Measurements from ENCODE around the gene XRCC6. TPM values are rescaled to one million over a fixed set of nuclear protein-coding genes. Genes with fewer than 3 reads are reported as not detected.
"Not testable (repeated sequence)": the region's sequence is repeated elsewhere in the genome, so short reads cannot be mapped to it uniquely, and the experiment has no call there.

Gene XRCC6
- polyA plus RNA-seq, 3 donors from 2014 or later, result 351 to 473 (median 385) TPM

GRCh38 chr22:41613456-41613855 is 7.6 kb upstream of the XRCC6 start:
- Mint-ChIP-seq H3K4me3 (no peak overlapping the region), H3K27ac (no peak overlapping the region)

GRCh38 chr22:41619979-41620588 is 1.0 kb upstream of the XRCC6 start:
- DNase-seq, result peak; percentile 20 to 31 (median 27)
- peak overlapping the region; percentile 93 to 99 (median 97) for H3K4me3 Mint-ChIP-seq
- peak overlapping the region; percentile 97 to 100 (median 99) for H3K27ac Mint-ChIP-seq
- H3K27me3 Mint-ChIP-seq (ENCODE audit: low read depth in 3 of 3), result peaks cover 6 to 10% (median 10%) of the 10 kb centered on the region in 3 donors
- peaks cover 0 to 4% (median 0%) of the 10 kb centered on the region in 3 donors for H3K36me3 Mint-ChIP-seq
- no peaks in the 10 kb centered on the region for H3K9me3 Mint-ChIP-seq
- H3K4me1 Mint-ChIP-seq, result peaks cover 31 to 37% of the 10 kb centered on the region in 2 donors

More at GRCh38 chr22:41613456-41613855, 7.6 kb upstream of the XRCC6 start:
- H3K9me3 Mint-ChIP-seq, result peaks cover 0 to 2% (median 0%) of the 10 kb centered on the region in 6 donors
- H3K4me1 Mint-ChIP-seq, result peaks cover 0 to 3% of the 10 kb centered on the region in 2 donors
- DNase-seq, result no peak
- peaks cover 10 to 14% (median 11%) of the 10 kb centered on the region in 3 donors for H3K36me3 Mint-ChIP-seq
- H3K27me3 Mint-ChIP-seq (ENCODE audit: low read depth in 3 of 3), result peaks cover 0 to 1% (median 0%) of the 10 kb centered on the region in 3 donors

GRCh38 chr22:41620589-41621098 is 451 bp upstream of the XRCC6 start, which contains the start of gene DESI1:
Gene DESI1 (minus strand): TSS chr22:41621043. CDS start chr22:41620839, 204 bp downstream.
- DNase-seq, result no peak
- H3K4me3 Mint-ChIP-seq, result peak within 1 kb of the TSS; percentile 93 to 99 (median 97)

GRCh38 chr22:41621911-41622179 is 750 bp downstream of the XRCC6 start:
- Mint-ChIP-seq H3K27ac (peak overlapping the region; percentile 97 to 100 (median 99)), H3K36me3 (peaks cover 0 to 5% (median under 1%) of the 10 kb centered on the region in 3 donors), H3K27me3 (ENCODE audit: low read depth in 3 of 3) (peaks cover 6 to 10% (median 10%) of the 10 kb centered on the region in 3 donors), H3K9me3 (no peaks in the 10 kb centered on the region), H3K4me1 (peaks cover 31 to 37% of the 10 kb centered on the region in 2 donors), H3K4me3 (peak overlapping the region; percentile 93 to 99 (median 97))
- DNase-seq, result no peak

More at GRCh38 chr22:41620589-41621098, 451 bp upstream of the XRCC6 start, which contains the start of gene DESI1:
- peaks cover 31 to 37% of the 10 kb centered on the region in 2 donors for H3K4me1 Mint-ChIP-seq
- H3K27ac Mint-ChIP-seq, result peak within 1 kb of the TSS; percentile 97 to 100 (median 99)
- peaks cover 6 to 10% (median 10%) of the 10 kb centered on the region in 3 donors for H3K27me3 Mint-ChIP-seq (ENCODE audit: low read depth in 3 of 3)
- H3K36me3 Mint-ChIP-seq, result peaks cover 0 to 4% (median 0%) of the 10 kb centered on the region in 3 donors
- no peaks in the 10 kb centered on the region for H3K9me3 Mint-ChIP-seq

- Mint-ChIP-seq H3K9me3 (peaks cover 0 to 2% (median 0%) of the 10 kb centered on the region in 6 donors), H3K4me3 (no peak overlapping the region), H3K27ac (no peak overlapping the region), H3K27me3 (ENCODE audit: low read depth in 3 of 3) (peaks cover 6 to 12% (median 10%) of the 10 kb centered on the region in 3 donors), H3K4me1 (peaks cover 20 to 28% of the 10 kb centered on the region in 2 donors), H3K36me3 (peaks cover 8 to 28% (median 14%) of the 10 kb centered on the region in 3 donors)
- no peak for DNase-seq
Measured at GRCh38 chr22:41625577-41625976, 4.5 kb downstream of the XRCC6 start.

GRCh38 chr22:41631115-41631514 is 10.0 kb downstream of the XRCC6 start:
- H3K36me3 Mint-ChIP-seq, result peaks cover 8 to 35% (median 14%) of the 10 kb centered on the region in 3 donors
- not testable (repeated sequence) for H3K4me3 Mint-ChIP-seq; DNase-seq; H3K27ac Mint-ChIP-seq; H3K9me3 Mint-ChIP-seq; H3K27me3 Mint-ChIP-seq (ENCODE audit: low read depth in 3 of 3); H3K4me1 Mint-ChIP-seq

GRCh38 chr22:41631615-41632014 is 10.5 kb downstream of the XRCC6 start:
- not testable (repeated sequence) for H3K27ac Mint-ChIP-seq; H3K9me3 Mint-ChIP-seq; H3K4me1 Mint-ChIP-seq; DNase-seq; H3K4me3 Mint-ChIP-seq; H3K27me3 Mint-ChIP-seq (ENCODE audit: low read depth in 3 of 3)
- peaks cover 8 to 35% (median 14%) of the 10 kb centered on the region in 3 donors for H3K36me3 Mint-ChIP-seq

- not testable (repeated sequence) for H3K4me1 Mint-ChIP-seq; H3K27ac Mint-ChIP-seq; H3K9me3 Mint-ChIP-seq; DNase-seq; H3K27me3 Mint-ChIP-seq (ENCODE audit: low read depth in 3 of 3); H3K4me3 Mint-ChIP-seq
- H3K36me3 Mint-ChIP-seq, result peaks cover 4 to 23% (median 5%) of the 10 kb centered on the region in 3 donors
Measured at GRCh38 chr22:41634610-41635009, 13.5 kb downstream of the XRCC6 start.

- peaks cover 4 to 29% (median 6%) of the 10 kb centered on the region in 3 donors for H3K36me3 Mint-ChIP-seq
Measured at GRCh38 chr22:41636467-41636866, 15.4 kb downstream of the XRCC6 start.

GRCh38 chr22:41637623-41638022 is 16.5 kb downstream of the XRCC6 start:
- not testable (repeated sequence) for H3K9me3 Mint-ChIP-seq; H3K27me3 Mint-ChIP-seq (ENCODE audit: low read depth in 3 of 3); H3K4me3 Mint-ChIP-seq; DNase-seq; H3K4me1 Mint-ChIP-seq; H3K27ac Mint-ChIP-seq
- H3K36me3 Mint-ChIP-seq, result peaks cover 9 to 37% (median 16%) of the 10 kb centered on the region in 3 donors

More at GRCh38 chr22:41636467-41636866, 15.4 kb downstream of the XRCC6 start:
- no peak for DNase-seq
- Mint-ChIP-seq H3K27me3 (ENCODE audit: low read depth in 3 of 3) (peaks cover 0 to 2% (median 0%) of the 10 kb centered on the region in 3 donors), H3K9me3 (no peaks in the 10 kb centered on the region), H3K4me1 (peaks cover 0 to 4% of the 10 kb centered on the region in 2 donors), H3K4me3 (no peak overlapping the region), H3K27ac (no peak overlapping the region)

- Mint-ChIP-seq H3K4me1 (peaks cover 0 to 4% of the 10 kb centered on the region in 2 donors), H3K27ac (no peak overlapping the region), H3K27me3 (ENCODE audit: low read depth in 3 of 3) (peaks cover 0 to 3% (median 2%) of the 10 kb centered on the region in 3 donors), H3K4me3 (no peak overlapping the region), H3K36me3 (peaks cover 9 to 39% (median 16%) of the 10 kb centered on the region in 3 donors), H3K9me3 (no peaks in the 10 kb centered on the region)
- DNase-seq, result no peak
Measured at GRCh38 chr22:41638124-41638523, 17.0 kb downstream of the XRCC6 start.

GRCh38 chr22:41638748-41639147 is 17.7 kb downstream of the XRCC6 start:
- H3K27me3 Mint-ChIP-seq (ENCODE audit: low read depth in 3 of 3), result peaks cover 0 to 3% (median 0%) of the 10 kb centered on the region in 3 donors
- H3K36me3 Mint-ChIP-seq, result peaks cover 9 to 39% (median 16%) of the 10 kb centered on the region in 3 donors
- H3K9me3 Mint-ChIP-seq, result no peaks in the 10 kb centered on the region
- no peak overlapping the region for H3K27ac Mint-ChIP-seq
- H3K4me3 Mint-ChIP-seq, result no peak overlapping the region
- no peak for DNase-seq
- H3K4me1 Mint-ChIP-seq, result peaks cover 0 to 4% of the 10 kb centered on the region in 2 donors

- Mint-ChIP-seq H3K4me3 (no peak overlapping the region), H3K27me3 (ENCODE audit: low read depth in 3 of 3) (peaks cover 0 to 3% (median 0%) of the 10 kb centered on the region in 3 donors), H3K36me3 (peaks cover 9 to 32% (median 16%) of the 10 kb centered on the region in 3 donors), H3K27ac (no peak overlapping the region), H3K4me1 (peaks cover 0 to 2% of the 10 kb centered on the region in 2 donors), H3K9me3 (no peaks in the 10 kb centered on the region)
- no peak for DNase-seq
Measured at GRCh38 chr22:41641854-41642253, 20.8 kb downstream of the XRCC6 start.
